GM12873 (cell line): ENCODE results near the gene MINAR1.

Experiments
- CTCF ChIP-seq: IDR thresholded peaks from 2 replicates; pipeline ENCODE4 v1.5.1; 2012; ENCODE audit warnings: low read depth, mild to moderate bottlenecking, moderate library complexity, low read length, control low read depth; ENCODE audit not compliant: insufficient read depth; ENCODE audit errors: missing control alignments

MINAR1 gene

GRCh38 chr15:79433276-79433990 is 1.3 kb downstream of the MINAR1 start:
- TF ChIP-seq CTCF = no peak

- no peak for TF ChIP-seq CTCF
Observed at GRCh38 chr15:79434361-79434760, 2.2 kb downstream of the MINAR1 start.

- no peak for TF ChIP-seq CTCF
Observed at GRCh38 chr15:79436037-79436780, 4.1 kb downstream of the MINAR1 start.

GRCh38 chr15:79437275-79438000 is 5.3 kb downstream of the MINAR1 start:
- TF ChIP-seq CTCF = no peak

- no peak for TF ChIP-seq CTCF
Observed at GRCh38 chr15:79439236-79439635, 7.1 kb downstream of the MINAR1 start.

GRCh38 chr15:79440355-79440908 is 8.3 kb downstream of the MINAR1 start:
- no peak for TF ChIP-seq CTCF

- TF ChIP-seq CTCF = no peak
Observed at GRCh38 chr15:79442911-79443310, 10.8 kb downstream of the MINAR1 start.
